ENCODE results near the gene ZNF750.

DNA sequence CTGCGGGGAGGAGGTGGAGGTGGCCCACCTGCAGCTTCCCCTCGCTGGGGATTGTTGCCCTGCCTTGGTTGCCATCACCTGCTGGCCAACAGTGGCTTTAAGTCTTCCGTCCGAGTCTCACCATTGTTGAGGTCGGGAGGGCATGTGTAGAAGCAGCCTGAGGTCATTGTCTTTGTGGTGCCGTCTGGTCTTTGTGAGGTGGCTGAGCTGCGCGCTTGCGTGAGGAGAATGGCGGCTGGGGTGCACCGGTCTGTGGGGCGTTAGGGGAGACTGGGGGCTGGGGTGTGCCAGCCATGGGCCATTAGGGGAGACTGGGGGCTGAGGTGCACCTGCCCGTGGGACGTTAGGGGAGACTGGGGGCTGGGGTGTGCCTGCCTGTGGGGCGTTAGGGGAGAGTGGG lies 36.2 kb downstream of the ZNF750 start:
- TF ChIP-seq, protein P1, sequence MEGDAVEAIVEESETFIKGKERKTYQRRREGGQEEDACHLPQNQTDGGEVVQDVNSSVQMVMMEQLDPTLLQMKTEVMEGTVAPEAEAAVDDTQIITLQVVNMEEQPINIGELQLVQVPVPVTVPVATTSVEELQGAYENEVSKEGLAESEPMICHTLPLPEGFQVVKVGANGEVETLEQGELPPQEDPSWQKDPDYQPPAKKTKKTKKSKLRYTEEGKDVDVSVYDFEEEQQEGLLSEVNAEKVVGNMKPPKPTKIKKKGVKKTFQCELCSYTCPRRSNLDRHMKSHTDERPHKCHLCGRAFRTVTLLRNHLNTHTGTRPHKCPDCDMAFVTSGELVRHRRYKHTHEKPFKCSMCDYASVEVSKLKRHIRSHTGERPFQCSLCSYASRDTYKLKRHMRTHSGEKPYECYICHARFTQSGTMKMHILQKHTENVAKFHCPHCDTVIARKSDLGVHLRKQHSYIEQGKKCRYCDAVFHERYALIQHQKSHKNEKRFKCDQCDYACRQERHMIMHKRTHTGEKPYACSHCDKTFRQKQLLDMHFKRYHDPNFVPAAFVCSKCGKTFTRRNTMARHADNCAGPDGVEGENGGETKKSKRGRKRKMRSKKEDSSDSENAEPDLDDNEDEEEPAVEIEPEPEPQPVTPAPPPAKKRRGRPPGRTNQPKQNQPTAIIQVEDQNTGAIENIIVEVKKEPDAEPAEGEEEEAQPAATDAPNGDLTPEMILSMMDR (IDR thresholded peaks at IDR 0.05; ENCODE audit: low read depth, low read length): no peak
- TF ChIP-seq EZH2phosphoT487 (IDR thresholded peaks at IDR 0.05; ENCODE audit: low read depth): no peak
